ENCODE results near the gene GPATCH4. TPM values are rescaled to one million over a fixed set of nuclear protein-coding genes. Genes with fewer than 3 reads are reported as not detected.
"Not testable (repeated sequence)": the region's sequence is repeated elsewhere in the genome, so short reads cannot be mapped to it uniquely, and the experiment has no call there.

Gene GPATCH4
- total RNA-seq, 1 donor from 2014 or later: 7.3 TPM

DNA sequence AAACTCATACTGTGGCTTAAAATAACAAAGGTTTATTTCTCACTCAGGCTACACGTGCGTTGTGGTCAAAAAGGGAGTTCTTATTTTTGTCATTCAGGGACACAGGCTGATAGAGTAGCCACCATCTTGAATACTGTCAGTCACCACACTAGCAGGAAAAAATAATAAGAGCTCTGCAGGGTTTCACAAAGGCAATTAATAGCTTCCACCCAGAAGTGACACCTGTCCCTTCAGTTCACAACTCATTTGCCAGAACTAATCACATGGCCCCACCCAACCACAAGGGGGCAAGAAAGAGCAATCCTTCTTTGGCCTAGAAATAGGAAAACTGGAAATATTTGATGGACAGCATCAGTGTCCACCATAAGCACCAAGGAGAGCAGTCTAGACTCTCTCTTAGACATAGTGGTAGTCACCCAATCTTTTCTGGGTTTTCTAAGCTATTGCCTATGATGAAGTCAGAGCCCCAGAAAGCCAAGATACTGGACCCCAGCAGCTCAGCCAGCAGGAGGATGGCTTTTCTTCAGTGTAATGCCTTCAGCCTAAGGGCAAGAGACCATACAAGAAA, 26.1 kb upstream of the GPATCH4 start:
- ATAC-seq (peak; percentile 80), DNase-seq (ENCODE audit: low spot score) (no peak)

- DNase-seq (ENCODE audit: low spot score): no peak
- ATAC-seq: no peak
Measured at GRCh38 chr1:156626079-156626438, 24.8 kb upstream of the GPATCH4 start.

GRCh38 chr1:156625436-156626078, 24.3 kb upstream of the GPATCH4 start:
- DNase-seq (ENCODE audit: low spot score) (no peak), ATAC-seq (peak; percentile 73)

- ATAC-seq: peak; percentile 20
- no peak for DNase-seq (ENCODE audit: low spot score)
Measured at GRCh38 chr1:156624814-156625435, 23.6 kb upstream of the GPATCH4 start.

DNA sequence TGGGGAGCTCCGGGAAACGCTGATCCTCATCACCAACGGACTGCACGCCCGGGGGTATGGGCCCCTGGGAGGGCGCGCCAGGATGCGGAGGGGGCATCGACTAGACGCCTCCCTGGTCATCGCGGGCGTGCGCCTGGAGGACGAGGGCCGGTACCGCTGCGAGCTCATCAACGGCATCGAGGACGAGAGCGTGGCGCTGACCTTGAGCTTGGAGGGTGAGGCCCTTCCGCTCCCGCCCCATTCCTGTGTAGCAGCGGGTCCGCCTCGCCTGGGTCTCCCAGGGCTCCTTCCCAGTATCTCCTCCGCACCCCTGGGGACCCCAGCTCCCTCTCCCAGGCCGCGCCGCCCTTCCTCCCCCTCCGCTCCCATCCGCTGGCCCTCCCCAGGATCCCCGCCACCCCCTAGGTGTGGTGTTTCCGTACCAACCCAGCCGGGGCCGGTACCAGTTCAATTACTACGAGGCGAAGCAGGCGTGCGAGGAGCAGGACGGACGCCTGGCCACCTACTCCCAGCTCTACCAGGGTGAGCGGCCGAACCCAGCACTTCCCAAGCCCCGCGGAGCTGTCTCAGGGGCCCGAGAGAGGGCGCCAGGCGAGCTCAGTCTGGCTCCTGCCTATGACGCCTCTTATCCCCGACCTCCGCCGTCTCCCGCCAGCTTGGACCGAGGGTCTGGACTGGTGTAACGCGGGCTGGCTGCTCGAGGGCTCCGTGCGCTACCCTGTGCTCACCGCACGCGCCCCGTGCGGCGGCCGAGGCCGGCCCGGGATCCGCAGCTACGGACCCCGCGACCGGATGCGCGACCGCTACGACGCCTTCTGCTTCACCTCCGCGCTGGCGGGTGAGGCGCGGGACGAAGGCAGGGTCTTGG, 22.9 kb upstream of the GPATCH4 start:
- DNase-seq (ENCODE audit: low spot score): no peak
- peak; percentile 67 for ATAC-seq

DNA sequence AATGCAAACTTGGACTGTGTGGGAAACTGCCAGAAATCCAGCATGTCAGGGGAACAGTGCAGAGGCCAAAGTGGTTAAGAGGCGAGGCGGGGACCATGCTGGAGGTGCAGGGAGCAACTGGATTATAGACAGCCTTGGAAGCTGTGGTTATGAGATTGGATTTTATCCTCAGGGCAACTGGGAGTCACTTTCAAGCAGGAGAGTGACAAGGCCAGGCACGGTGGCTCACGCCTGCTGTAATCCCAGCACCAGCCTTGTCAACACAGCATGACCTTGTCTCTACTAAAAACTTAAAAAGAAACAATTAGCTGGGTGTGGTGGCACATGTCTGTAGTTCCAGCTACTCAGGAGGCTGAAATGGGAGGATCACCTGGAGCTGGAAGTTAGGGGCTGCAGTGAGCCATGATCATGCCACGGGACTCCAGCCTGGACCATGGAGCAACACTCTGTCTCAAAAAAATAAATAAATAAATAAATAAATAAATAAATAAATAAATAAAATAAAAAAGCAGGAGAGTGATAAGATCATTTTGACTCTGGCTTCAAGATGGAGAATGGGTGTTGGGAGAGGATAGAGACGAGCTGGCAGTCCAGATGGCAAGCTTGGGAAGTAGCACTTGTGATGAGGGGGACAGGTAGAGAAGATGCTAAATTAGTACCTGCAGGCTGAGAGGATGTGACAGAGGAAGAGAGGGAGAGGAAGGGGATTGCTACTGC, 21.5 kb upstream of the GPATCH4 start:
- ATAC-seq (no peak), DNase-seq (ENCODE audit: low spot score) (no peak)

DNA sequence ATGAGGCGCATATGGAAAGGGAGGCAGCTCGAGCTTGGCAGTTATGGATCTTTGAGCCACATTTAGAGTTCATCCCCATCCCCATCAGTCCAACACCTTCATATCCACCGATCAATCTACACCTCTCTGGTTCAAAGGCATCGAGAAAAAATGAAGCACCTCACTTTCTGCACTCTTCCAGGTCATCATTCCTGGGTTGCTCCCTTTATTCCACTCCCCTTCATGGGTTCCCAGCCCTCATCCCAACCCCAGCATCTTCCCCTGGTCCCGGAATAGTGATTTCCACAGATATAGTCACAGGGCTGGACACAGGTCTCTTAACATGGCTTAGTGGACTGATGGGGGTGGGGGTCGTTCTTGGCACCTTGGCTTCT, 18.3 kb upstream of the GPATCH4 start:
- ATAC-seq: no peak
- DNase-seq (ENCODE audit: low spot score): no peak

DNA sequence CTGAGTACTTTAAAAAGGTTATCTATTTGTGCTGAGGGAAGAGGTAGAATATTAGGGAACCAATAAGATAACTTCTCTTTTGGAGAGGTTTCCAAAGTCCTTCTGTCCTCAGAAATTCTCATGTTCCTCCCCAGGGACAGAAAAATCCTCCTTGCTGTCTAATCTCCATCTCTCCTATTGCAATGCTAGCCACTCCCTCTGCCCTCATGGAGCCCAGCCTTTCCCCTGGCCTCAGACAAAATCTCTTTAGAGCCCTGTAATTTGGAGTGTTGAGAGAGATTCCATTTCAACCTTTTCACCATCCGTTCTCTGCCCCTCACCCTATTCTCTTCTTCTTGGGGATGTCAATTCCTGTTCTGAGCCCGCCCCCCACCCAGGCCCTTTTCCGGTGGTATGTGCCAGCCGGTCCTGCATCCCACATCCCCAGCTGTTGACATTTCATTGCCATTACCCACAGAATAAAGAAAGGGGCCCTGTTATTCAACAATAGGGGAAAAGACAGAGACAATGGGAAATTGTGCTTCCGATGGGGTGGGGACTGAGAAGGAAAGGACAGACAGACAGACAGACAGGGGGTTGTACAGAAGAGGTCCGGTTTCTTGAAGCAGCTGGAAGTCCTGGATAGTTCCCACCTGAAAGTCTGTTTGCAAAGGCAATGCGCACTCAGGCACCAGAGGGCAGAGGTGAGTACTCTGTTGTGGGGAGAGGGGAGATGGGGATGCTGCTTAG, 17.7 kb upstream of the GPATCH4 start, which contains the start of gene HAPLN2:
Gene HAPLN2 (plus strand): TSS at position 563 of the 729 bp plus-strand sequence. CDS start 4,076 bp downstream, outside the sequence.
- ATAC-seq (peak; percentile 57), DNase-seq (ENCODE audit: low spot score) (no peak)

- no peak for DNase-seq (ENCODE audit: low spot score)
- ATAC-seq: peak; percentile 47
Measured at GRCh38 chr1:156616463-156616862, 15.2 kb upstream of the GPATCH4 start.

DNA sequence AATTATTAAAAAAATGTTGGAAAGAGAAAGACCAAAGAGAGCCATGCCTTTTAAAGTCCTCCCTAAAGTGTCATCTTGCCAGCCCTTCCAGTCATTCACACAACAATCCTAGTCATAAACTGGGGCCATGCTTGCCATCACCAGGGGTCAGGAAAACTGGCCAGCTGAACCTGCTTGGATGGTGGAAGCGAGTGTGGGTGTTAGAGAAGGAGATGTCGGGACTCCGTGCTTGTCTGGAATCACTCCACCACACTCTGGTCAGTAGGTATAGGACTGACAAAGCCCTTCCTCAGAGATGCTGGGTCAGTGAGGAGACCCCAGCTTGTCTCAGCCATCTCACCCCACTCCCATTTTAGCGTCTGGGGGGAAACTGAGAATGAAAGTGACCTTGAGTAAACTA, 14.7 kb upstream of the GPATCH4 start:
- DNase-seq (ENCODE audit: low spot score) (no peak), ATAC-seq (no peak)

DNA sequence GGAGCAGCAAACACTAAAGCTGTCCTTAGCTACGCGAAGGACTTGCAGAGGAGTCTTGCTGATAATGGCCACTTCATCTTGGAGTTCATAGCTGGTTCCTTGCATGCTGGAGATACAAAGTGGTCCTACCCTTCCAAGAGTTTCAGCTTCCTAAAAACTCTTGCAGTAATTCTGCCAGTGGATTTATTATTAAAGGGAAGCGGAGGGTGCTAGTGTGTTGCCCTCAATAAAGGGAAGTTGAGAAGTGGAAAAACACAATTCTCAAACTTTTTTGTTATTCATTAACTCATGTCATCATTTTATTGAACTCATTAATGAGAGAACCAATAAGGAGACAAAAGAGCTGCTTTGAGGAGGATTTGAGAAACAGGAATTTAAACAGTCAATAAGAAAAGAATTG, 11.4 kb upstream of the GPATCH4 start:
- DNase-seq (ENCODE audit: low spot score) (no peak), ATAC-seq (no peak)

GRCh38 chr1:156610072-156610471, 8.8 kb upstream of the GPATCH4 start:
- not testable (repeated sequence) for ATAC-seq

GRCh38 chr1:156608981-156609380, 7.7 kb upstream of the GPATCH4 start:
- DNase-seq (ENCODE audit: low spot score) (no peak), ATAC-seq (peak; percentile 33)

More at GRCh38 chr1:156610072-156610471, 8.8 kb upstream of the GPATCH4 start:
- DNase-seq (ENCODE audit: low spot score): not testable (repeated sequence)

DNA sequence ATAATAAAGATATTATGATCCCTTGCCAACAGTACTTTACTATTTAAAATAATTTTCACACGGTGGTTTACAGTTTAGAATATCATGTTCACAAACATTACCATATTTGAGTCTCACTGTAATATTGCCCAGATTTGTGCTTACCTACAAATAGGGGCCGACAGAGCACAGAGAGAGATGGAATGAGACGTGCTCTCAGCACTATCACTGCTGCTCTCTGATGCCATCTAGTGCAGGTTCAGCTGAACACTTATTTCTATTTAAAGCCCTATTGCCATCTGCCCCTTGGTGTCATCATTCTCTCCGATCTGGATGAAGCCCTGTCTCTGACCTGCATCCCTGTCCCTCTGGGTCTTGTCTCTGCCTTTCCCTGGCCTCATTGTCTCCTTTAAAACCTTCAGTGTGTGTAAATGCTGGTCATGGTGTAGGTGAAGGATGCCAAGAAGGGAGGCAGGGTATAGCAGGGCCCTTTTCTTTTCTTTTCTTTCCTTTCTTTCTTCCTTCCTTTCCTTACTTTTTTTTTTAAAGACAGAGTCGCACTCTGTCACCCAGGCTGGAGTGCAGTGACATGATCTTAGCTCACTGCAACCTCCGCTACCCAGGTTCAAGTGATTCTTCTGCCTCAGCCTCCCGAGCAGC, 6.9 kb upstream of the GPATCH4 start:
- ATAC-seq: peak; percentile 100
- DNase-seq (ENCODE audit: low spot score): no peak

GRCh38 chr1:156607344-156607743, 6.1 kb upstream of the GPATCH4 start:
- not testable (repeated sequence) for ATAC-seq; DNase-seq (ENCODE audit: low spot score)

DNA sequence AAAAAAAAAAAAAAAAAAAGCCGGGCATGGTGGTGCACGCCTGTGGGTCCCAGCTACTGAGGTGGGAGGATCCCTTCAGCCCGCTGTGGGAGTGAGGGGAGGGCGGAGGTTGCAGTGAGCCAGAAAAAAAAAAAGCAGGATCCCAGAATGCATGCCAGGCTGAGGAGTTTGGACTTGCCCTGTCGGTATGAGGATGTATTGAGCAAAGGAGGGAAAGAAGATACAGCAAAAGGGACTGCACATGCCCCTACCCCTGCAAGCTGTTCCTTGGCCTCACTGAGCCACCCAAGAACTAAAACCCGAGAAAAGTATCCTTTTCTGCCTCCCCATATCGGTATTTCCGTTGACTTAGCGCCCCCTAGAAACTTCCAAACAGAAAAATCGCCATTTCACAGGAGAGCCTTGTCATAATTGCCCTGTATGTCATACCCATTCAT, 1.3 kb upstream of the GPATCH4 start:
- DNase-seq (ENCODE audit: low spot score): no peak
- no peak for ATAC-seq

DNA sequence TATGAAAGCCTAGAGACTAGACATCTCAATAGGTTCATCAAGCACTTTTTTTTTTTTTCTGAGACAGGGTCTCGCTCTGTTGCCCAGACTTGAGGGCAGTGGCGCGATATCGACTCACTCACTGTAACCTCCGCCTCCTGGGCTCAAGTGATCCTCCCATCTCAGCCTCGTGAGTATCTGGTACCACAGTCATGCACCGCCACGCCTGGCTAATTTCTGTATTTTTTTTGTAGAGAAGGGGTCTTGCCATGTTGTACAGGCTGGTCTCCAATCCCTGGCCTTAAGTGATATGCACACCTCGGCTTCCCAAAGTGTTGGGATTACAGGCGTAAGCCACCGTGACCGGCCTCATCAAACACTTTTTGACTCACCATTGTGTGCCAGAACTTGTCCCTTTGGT, 613 bp upstream of the GPATCH4 start:
- ATAC-seq: no peak

GRCh38 chr1:156600733-156601121, 552 bp downstream of the GPATCH4 start:
- peak; percentile 10 for ATAC-seq
- no peak for DNase-seq (ENCODE audit: low spot score)

More for the DNA sequence above, 613 bp upstream of the GPATCH4 start:
- DNase-seq (ENCODE audit: low spot score): no peak

DNA sequence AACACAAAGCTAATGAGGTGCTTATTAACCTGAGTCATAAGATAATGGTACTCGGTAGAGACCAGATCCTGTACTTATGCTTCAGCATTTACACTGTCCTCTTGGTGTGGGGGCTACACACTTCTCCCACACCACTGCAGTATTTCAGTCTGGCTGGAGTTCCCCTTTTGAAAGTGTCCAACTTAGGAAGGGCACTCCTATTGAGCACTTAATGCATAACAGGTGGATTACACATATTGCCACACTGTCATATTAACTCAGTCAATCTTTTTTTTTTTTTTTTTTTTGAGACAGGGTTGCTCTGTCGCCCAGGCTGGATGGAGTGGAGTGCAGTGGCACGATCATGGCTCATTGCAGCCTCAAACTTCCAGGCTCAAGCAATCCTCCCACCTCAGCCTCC, 1.5 kb downstream of the GPATCH4 start:
- no peak for ATAC-seq
- DNase-seq (ENCODE audit: low spot score): no peak
